MCF 10A (cell line): ENCODE measurements around the gene DGKD. TPM values are rescaled to one million over a fixed set of nuclear protein-coding genes. Genes with fewer than 3 reads are reported as not detected.

Experiments
- BruUV-seq: library from RNA; stranded (reverse); fragments of 400-500 nt; replicated peaks from 2 replicates; lab custom pipeline; 2021; lab: Mats Ljungman, UMichigan
- CTCF ChIA-PET: fragments of 300-600 bp; sonication (Branson Sonifier 250); formaldehyde crosslinking; extraction: SDS; loops from one replicate; lab custom pipeline; 2021; ENCODE audit warnings: antibody characterized with exemption, inconsistent platforms; lab: Yijun Ruan, JAX
- POLR2A ChIA-PET: fragments of 300-600, 350-650 bp; sonication (Branson Sonifier 250); formaldehyde crosslinking; extraction: SDS; loops from one replicate; lab custom pipeline; 2020; ENCODE audit warnings: antibody characterized with exemption, inconsistent platforms; lab: Yijun Ruan, JAX
- DNase-seq: peaks from one replicate; pipeline ENCODE4 v3.0.0-alpha.2; 2018; ENCODE audit not compliant: unreplicated experiment
- H3K27ac Mint-ChIP-seq: one replicate; pipeline ENCODE4 v1.8.0; 2022; ENCODE audit warnings: mild to moderate bottlenecking, low read depth, mixed read lengths; ENCODE audit not compliant: unreplicated experiment
- H3K27me3 Mint-ChIP-seq: one replicate; pipeline ENCODE4 v1.8.0; 2022; ENCODE audit warnings: mixed read lengths; ENCODE audit not compliant: insufficient read depth, unreplicated experiment
- H3K36me3 Mint-ChIP-seq: one replicate; pipeline ENCODE4 v1.8.0; 2022; ENCODE audit warnings: mild to moderate bottlenecking, moderate library complexity, mixed read lengths; ENCODE audit not compliant: insufficient read depth, unreplicated experiment
- H3K4me1 Mint-ChIP-seq: one replicate; pipeline ENCODE4 v1.8.0; 2022; ENCODE audit warnings: mixed read lengths; ENCODE audit not compliant: insufficient read depth, unreplicated experiment
- H3K4me3 Mint-ChIP-seq: one replicate; pipeline ENCODE4 v1.8.0; 2022; ENCODE audit warnings: mild to moderate bottlenecking, moderate library complexity, mixed read lengths; ENCODE audit not compliant: unreplicated experiment
- H3K9me3 Mint-ChIP-seq: one replicate; pipeline ENCODE4 v1.8.0; 2022; ENCODE audit warnings: mixed read lengths; ENCODE audit not compliant: unreplicated experiment
- intact Hi-C: fragments of 100-400 bp; cut with micrococcal nuclease; formaldehyde crosslinking; loops from 2 replicates; pipeline ENCODE4 v1.14.1; 2022
- total RNA-seq: library from RNA; stranded (reverse); gene quantifications from 2 replicates; pipeline ENCODE4 v1.2.3, GENCODE V29; 2022
- TF ChIP-seq, protein P1 (sequence below): fragments of 200-600 bp; IDR thresholded peaks from one replicate; pipeline ENCODE4 v1.8.0; 2022; ENCODE audit warnings: antibody characterized with exemption, mild to moderate bottlenecking; ENCODE audit not compliant: unreplicated experiment

The DGKD gene
- total RNA-seq, 1 experiment from 2014 or later: 59.1 TPM

DNA sequence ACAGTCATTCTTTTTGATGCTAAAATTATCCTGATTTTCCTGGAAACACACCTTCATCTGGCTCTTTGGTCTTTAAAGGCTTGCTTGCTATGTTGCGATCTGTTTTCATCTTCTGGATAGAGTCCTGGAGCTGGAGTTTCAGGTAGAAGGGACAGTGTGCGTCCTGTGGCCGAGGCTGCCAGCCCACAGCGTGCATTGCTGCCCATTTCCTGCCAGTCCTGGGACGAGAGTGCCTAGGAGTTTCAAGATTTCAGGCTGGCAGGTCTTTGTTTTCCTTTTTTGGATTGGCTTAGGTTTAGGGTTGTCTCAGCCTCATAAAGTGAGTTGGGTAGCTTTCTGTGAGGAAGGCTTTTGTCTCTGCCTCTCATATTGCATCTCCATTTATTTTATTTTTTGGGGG, 14.5 kb downstream of the DGKD start:
- BruUV-seq: no TSS peak
- H3K4me1 Mint-ChIP-seq: peaks cover 7% of the 10 kb centered on the region
- POLR2A ChIA-PET: interaction anchor here (1.0 kb wide), 1 partner anchor 12 kb away, joined by 3 read pairs; no protein-coding TSS in a partner anchor
- no peaks in the 10 kb centered on the region for H3K9me3 Mint-ChIP-seq
- no peak overlapping the region for H3K27ac Mint-ChIP-seq
- no peaks in the 10 kb centered on the region for H3K27me3 Mint-ChIP-seq
- H3K36me3 Mint-ChIP-seq: peaks cover 37% of the 10 kb centered on the region
- no peak overlapping the region for H3K4me3 Mint-ChIP-seq
- DNase-seq: no peak
- TF ChIP-seq, protein P1, sequence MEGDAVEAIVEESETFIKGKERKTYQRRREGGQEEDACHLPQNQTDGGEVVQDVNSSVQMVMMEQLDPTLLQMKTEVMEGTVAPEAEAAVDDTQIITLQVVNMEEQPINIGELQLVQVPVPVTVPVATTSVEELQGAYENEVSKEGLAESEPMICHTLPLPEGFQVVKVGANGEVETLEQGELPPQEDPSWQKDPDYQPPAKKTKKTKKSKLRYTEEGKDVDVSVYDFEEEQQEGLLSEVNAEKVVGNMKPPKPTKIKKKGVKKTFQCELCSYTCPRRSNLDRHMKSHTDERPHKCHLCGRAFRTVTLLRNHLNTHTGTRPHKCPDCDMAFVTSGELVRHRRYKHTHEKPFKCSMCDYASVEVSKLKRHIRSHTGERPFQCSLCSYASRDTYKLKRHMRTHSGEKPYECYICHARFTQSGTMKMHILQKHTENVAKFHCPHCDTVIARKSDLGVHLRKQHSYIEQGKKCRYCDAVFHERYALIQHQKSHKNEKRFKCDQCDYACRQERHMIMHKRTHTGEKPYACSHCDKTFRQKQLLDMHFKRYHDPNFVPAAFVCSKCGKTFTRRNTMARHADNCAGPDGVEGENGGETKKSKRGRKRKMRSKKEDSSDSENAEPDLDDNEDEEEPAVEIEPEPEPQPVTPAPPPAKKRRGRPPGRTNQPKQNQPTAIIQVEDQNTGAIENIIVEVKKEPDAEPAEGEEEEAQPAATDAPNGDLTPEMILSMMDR: no peak
- intact Hi-C loops: no loop called here
- CTCF ChIA-PET: no interaction called here

DNA sequence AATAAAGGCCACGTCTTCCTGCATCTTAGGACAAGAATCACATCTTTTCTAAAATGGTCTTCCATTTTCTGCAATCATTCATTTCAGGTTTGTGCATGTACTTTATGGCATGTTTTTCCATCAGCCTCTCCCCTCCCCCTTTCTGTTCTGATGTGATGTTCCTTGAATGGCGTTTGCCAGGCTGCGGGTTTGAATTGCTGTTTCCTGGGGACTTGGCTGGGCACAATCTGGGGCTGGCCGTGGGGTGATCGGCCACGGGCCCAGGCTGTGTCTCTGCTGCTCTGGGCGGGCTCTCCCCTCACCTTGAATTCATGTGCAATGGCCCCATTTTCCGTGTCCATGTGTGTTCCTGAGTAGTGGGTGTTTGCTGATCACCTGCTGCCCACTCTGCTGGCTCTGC, 15.2 kb downstream of the DGKD start:
- Mint-ChIP-seq H3K36me3 (peaks cover 41% of the 10 kb centered on the region), H3K9me3 (no peaks in the 10 kb centered on the region), H3K4me1 (peaks cover 7% of the 10 kb centered on the region), H3K27me3 (no peaks in the 10 kb centered on the region), H3K27ac (no peak overlapping the region), H3K4me3 (no peak overlapping the region)
- POLR2A ChIA-PET: interaction anchor here (0.6 to 1.0 kb wide), 2 partner anchors 12 to 20 kb away, joined by 3 read pairs; no protein-coding TSS in a partner anchor
- DNase-seq: no peak
- CTCF ChIA-PET: no interaction called here
- TF ChIP-seq, protein P1: no peak
- intact Hi-C loops: no loop called here
- BruUV-seq: no TSS peak

DNA sequence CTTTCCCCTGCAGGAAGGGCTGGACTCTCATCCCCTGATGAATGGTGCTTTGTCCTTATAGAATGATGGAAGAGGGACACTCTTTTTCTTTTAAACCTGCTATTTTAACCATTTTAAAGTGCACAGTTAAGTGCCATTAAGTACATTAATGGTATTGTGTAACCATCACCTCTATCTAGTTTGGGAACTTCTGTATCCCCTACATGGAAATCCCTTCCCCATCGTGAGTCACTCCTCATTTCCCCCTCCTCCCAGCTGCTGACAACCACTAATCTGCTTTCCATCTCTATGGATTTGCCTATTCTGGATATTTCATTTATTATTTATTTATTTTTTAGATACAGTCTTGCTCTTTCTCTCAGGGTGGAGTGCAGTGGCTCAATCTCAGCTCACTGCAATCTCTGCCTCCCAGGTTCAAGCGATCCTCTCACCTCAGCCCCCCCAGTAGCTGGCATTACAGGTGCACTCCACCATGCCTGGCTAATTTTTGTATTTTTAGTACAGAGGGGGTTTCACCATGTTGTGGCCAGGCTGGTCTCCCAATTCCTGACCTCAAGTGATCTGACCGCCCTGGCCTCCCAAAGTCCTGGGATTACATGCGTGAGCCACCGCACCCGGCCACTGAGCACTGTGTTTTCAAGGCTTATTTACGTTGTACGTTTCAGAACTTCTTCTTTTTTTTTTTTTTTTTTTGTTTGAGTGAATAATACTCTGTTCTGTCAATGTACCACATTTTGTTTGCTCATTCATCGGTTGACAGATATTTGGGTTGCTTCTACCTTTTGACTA, 15.8 kb downstream of the DGKD start:
- CTCF ChIA-PET: no interaction called here
- no peak overlapping the region for H3K4me3 Mint-ChIP-seq
- no peak for DNase-seq
- H3K27me3 Mint-ChIP-seq: no peaks in the 10 kb centered on the region
- no TSS peak for BruUV-seq
- TF ChIP-seq, protein P1: no peak
- POLR2A ChIA-PET: interaction anchor here (0.6 kb wide), 1 partner anchor 20 kb away, joined by 3 read pairs; no protein-coding TSS in a partner anchor
- H3K36me3 Mint-ChIP-seq: peaks cover 37% of the 10 kb centered on the region
- H3K9me3 Mint-ChIP-seq: no peaks in the 10 kb centered on the region
- peaks cover 7% of the 10 kb centered on the region for H3K4me1 Mint-ChIP-seq
- H3K27ac Mint-ChIP-seq: no peak overlapping the region
- intact Hi-C loops: no loop called here

DNA sequence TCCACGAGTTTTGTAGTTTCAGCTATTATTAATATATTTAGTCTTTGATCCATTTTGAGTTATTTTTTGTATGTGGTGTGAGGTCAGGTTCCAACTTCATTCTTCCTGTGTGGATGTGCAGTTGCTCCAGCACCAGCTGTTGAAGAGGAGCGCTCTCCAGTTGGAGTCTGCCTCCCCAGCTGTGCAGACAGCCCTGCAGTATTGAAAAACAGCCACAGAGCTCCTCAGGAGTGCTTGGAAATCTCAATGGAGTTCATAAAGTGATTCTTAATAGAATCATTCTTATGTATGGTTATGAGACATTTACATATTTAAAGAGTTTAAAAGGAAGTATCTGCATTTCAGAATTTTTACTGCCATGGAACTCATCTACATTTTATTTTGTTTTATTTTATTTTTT, 17.3 kb downstream of the DGKD start:
- H3K36me3 Mint-ChIP-seq: peaks cover 48% of the 10 kb centered on the region
- H3K4me1 Mint-ChIP-seq: peaks cover 7% of the 10 kb centered on the region
- TF ChIP-seq, protein P1: no peak
- POLR2A ChIA-PET: interaction anchor here (0.7 kb wide), 1 partner anchor 197 kb away, joined by 4 read pairs; no protein-coding TSS in a partner anchor
- CTCF ChIA-PET: no interaction called here
- no peaks in the 10 kb centered on the region for H3K9me3 Mint-ChIP-seq
- H3K27me3 Mint-ChIP-seq: no peaks in the 10 kb centered on the region
- no peak overlapping the region for H3K4me3 Mint-ChIP-seq
- H3K27ac Mint-ChIP-seq: no peak overlapping the region
- BruUV-seq: no TSS peak
- DNase-seq: no peak
- intact Hi-C loops: no loop called here
